ENCODE measurements around the gene TRIL.

Gene TRIL

DNA sequence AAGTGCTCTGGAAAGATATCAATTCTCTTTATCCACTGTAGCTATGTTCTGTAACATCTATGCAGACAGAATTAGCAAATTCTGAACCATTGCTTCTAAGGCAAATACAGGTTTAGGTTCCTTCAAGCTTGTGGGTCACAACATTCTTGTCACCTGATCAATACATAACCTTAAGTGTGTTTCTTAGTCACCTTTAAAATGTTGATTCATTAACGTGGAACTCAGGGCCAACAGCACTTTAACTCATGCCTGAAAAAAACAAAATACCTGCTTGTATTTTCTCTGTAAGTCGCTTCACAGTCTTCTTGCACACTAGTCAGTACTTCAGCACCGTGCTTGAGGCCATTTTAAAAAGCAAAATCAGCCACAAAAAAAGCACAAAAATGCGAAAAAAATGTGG lies 35.2 kb upstream of the TRIL start:
- Histone ChIP-seq H3K27ac (ENCODE audit: low read length) (no peak overlapping the region), H3K4me1 (ENCODE audit: insufficient read depth, low read length) (peaks cover 8% of the 10 kb centered on the region; the same call in 1 of the 2 replicates), H3K36me3 (ENCODE audit: insufficient read depth, low read depth, low read length) (no peaks in the 10 kb centered on the region), H3K9me3 (ENCODE audit: insufficient read depth, low read depth, low read length) (no peaks in the 10 kb centered on the region), H3K4me3 (ENCODE audit: low read length) (no peak overlapping the region), H3K9ac (ENCODE audit: low read depth, low read length) (no peak overlapping the region), H3K27me3 (ENCODE audit: insufficient read depth, low read length) (no peaks in the 10 kb centered on the region)

DNA sequence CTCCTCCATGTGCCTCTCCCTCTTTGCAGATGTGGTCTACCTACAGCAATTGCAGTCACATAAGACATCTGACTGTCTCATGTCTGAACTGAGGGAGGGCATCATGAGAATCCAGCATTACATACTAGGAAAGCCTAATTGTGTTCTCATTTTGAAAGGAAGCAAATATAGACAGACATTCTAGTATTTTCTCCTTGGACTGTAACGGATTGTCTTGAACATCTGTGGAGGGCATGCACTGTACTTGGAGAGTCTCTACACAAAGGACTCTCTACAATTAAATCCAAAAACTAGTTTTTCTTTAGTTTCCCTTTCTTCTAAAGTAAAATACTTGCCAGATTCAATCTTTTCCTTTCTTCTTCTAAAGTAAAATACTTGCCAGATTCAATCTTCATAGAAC lies 34.7 kb upstream of the TRIL start:
- H3K36me3 ChIP-seq (ENCODE audit: insufficient read depth, low read depth, low read length) = no peaks in the 10 kb centered on the region
- H3K9ac ChIP-seq (ENCODE audit: low read depth, low read length) = no peak overlapping the region
- peaks cover 4% of the 10 kb centered on the region; the same call in 1 of the 2 replicates for H3K4me1 ChIP-seq (ENCODE audit: insufficient read depth, low read length)
- H3K27me3 ChIP-seq (ENCODE audit: insufficient read depth, low read length) = no peaks in the 10 kb centered on the region
- H3K27ac ChIP-seq (ENCODE audit: low read length) = no peak overlapping the region
- no peak overlapping the region for H3K4me3 ChIP-seq (ENCODE audit: low read length)
- no peaks in the 10 kb centered on the region for H3K9me3 ChIP-seq (ENCODE audit: insufficient read depth, low read depth, low read length)

DNA sequence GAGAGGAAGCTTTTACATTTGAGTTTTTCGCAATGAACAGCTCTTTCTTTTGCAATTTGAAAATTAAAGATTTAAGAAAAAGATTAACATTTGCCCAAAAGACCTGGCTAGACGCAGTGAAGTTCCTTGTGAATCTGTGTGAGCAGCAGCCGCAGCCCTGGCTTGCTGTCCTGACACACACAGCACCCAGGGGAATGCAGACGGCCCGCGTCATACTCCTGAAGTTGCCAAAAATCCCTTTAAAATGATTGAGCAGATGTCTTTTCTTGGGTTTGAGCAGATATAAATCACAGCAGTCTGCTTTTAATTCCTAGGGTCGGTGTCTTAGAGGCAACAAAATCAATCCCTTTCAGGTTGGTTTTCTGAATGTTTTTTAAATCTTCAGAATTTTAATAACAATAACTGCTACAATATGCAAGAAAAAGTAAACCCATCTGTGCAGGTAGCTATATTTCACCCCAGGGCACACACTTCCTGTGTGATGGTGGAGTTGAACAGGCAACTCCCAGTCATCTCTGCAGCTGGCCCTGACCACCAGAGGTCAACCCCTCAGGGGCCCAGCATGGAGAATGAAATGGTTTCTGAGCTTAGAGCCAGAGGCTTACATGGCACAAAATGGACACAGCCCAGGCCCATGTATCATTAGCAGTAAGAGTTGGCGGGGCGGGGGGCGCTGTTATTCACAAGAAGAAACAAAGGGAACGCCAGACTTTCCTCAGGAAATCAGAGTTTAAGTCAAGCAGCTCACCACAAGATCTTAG lies 32.2 kb upstream of the TRIL start:
- Histone ChIP-seq H3K27me3 (ENCODE audit: insufficient read depth, low read length) (no peaks in the 10 kb centered on the region), H3K36me3 (ENCODE audit: insufficient read depth, low read depth, low read length) (no peaks in the 10 kb centered on the region), H3K27ac (ENCODE audit: low read length) (no peak overlapping the region), H3K9me3 (ENCODE audit: insufficient read depth, low read depth, low read length) (no peaks in the 10 kb centered on the region), H3K9ac (ENCODE audit: low read depth, low read length) (no peak overlapping the region), H3K4me3 (ENCODE audit: low read length) (no peak overlapping the region), H3K4me1 (ENCODE audit: insufficient read depth, low read length) (peaks cover 4% of the 10 kb centered on the region; the same call in 1 of the 2 replicates)

DNA sequence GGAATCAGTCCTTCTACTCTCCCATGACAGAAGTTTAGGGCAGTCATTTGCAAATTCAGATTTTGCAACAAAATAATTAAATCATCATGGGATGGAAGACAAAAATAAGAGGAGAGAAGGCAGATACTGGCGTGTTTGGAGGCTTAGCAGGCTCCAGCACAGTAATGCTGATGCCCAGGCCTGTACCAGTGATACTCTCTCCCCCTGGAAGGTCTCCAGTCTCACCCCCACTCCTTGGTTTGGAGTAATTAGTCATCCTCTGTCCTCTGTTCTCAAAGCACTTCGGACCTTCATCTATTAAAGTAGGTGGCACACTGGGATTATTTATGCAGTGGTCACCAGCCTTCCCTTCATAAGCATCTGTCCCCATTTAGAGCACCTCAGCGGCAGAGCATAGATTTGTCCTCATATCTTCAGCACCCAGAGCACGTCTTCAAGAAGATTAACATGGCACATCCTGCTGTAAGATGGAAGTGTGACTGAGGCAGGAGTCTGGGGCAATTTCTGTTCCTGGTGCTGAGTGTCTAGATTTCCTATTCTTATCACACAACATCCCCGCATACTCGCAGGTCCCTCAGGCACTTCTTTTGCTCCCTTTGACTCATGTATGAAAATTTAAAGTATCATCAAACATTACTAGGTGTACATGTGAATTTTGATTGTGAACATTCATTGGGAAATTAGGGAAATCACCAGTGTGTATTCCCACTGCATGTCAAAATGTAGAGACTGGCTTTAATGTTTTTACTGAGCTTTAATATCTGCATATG lies 31.3 kb upstream of the TRIL start:
- no peak overlapping the region for H3K4me3 ChIP-seq (ENCODE audit: low read length)
- no peaks in the 10 kb centered on the region for H3K9me3 ChIP-seq (ENCODE audit: insufficient read depth, low read depth, low read length)
- peaks cover 9% of the 10 kb centered on the region; the same call in 1 of the 2 replicates for H3K4me1 ChIP-seq (ENCODE audit: insufficient read depth, low read length)
- H3K27ac ChIP-seq (ENCODE audit: low read length) = no peak overlapping the region
- no peak overlapping the region for H3K9ac ChIP-seq (ENCODE audit: low read depth, low read length)
- no peaks in the 10 kb centered on the region for H3K27me3 ChIP-seq (ENCODE audit: insufficient read depth, low read length)
- no peaks in the 10 kb centered on the region for H3K36me3 ChIP-seq (ENCODE audit: insufficient read depth, low read depth, low read length)

DNA sequence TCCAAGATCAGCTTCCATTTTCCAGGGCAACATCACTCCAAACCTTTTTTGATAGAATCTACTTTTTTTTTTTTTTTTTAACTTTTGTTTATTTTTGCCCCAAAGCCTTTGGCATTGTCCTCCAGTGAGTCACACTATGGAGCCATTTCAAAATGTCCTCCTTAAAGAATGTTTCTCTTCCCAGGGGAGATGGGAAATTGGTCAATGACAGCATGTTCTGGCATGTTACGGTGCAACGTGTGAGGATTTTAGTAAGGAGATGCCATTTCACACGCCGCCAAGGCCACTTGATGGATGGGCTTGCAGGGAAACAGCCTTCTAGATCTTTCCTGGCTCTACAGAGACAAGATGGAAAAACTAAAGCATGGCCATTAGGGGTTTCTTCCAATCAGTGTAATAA lies 30.7 kb upstream of the TRIL start:
- Histone ChIP-seq H3K9ac (ENCODE audit: low read depth, low read length) (no peak overlapping the region), H3K27ac (ENCODE audit: low read length) (no peak overlapping the region), H3K4me1 (ENCODE audit: insufficient read depth, low read length) (peaks cover 13% of the 10 kb centered on the region), H3K27me3 (ENCODE audit: insufficient read depth, low read length) (no peaks in the 10 kb centered on the region), H3K36me3 (ENCODE audit: insufficient read depth, low read depth, low read length) (no peaks in the 10 kb centered on the region), H3K4me3 (ENCODE audit: low read length) (no peak overlapping the region), H3K9me3 (ENCODE audit: insufficient read depth, low read depth, low read length) (no peaks in the 10 kb centered on the region)

DNA sequence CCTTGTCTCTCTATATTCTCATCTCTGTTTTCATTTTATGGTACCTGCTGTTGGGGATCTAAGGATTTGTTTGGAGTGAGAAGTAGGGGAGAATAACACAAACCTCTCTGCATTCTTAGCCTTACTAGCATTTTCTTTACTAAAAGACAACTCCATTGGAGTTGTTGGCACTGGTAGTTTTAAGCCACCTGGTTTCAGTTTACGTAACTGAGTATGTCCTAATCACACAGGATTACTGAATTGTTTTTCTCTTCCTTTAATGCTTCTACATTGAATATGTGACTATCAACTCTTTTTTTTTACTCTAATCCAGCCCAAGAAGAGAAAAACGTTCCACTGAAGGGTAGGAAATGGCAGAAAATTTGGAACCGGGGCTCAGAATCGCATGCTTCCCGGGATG lies 30.0 kb upstream of the TRIL start:
- no peak overlapping the region for H3K27ac ChIP-seq (ENCODE audit: low read length)

DNA sequence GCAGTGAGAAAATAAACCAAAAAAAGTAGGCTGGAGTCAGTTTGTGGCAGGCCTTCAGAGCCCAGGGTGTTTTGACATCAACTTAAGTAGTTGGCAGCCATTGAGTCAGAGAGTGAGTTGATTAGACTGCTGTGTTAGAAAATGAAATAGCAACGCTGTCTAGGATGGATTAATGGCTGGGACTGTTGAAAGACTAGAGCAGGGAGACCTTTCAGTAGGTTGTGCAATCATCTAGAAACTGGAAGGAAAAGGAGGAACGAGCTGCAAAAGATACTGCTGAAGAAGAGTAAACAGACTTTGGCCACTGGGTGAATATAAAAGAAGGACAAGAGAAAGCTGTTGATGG lies 28.6 kb upstream of the TRIL start:
- peaks cover 13% of the 10 kb centered on the region for H3K4me1 ChIP-seq (ENCODE audit: insufficient read depth, low read length)
- H3K4me3 ChIP-seq (ENCODE audit: low read length) = no peak overlapping the region
- H3K9me3 ChIP-seq (ENCODE audit: insufficient read depth, low read depth, low read length) = no peaks in the 10 kb centered on the region
- H3K27ac ChIP-seq (ENCODE audit: low read length) = no peak overlapping the region
- no peak overlapping the region for H3K9ac ChIP-seq (ENCODE audit: low read depth, low read length)
- H3K36me3 ChIP-seq (ENCODE audit: insufficient read depth, low read depth, low read length) = no peaks in the 10 kb centered on the region
- no peaks in the 10 kb centered on the region for H3K27me3 ChIP-seq (ENCODE audit: insufficient read depth, low read length)

More for the DNA sequence above, 30.0 kb upstream of the TRIL start:
- Histone ChIP-seq H3K9ac (ENCODE audit: low read depth, low read length) (no peak overlapping the region), H3K4me3 (ENCODE audit: low read length) (no peak overlapping the region), H3K36me3 (ENCODE audit: insufficient read depth, low read depth, low read length) (no peaks in the 10 kb centered on the region), H3K4me1 (ENCODE audit: insufficient read depth, low read length) (peaks cover 13% of the 10 kb centered on the region), H3K27me3 (ENCODE audit: insufficient read depth, low read length) (no peaks in the 10 kb centered on the region), H3K9me3 (ENCODE audit: insufficient read depth, low read depth, low read length) (no peaks in the 10 kb centered on the region)

DNA sequence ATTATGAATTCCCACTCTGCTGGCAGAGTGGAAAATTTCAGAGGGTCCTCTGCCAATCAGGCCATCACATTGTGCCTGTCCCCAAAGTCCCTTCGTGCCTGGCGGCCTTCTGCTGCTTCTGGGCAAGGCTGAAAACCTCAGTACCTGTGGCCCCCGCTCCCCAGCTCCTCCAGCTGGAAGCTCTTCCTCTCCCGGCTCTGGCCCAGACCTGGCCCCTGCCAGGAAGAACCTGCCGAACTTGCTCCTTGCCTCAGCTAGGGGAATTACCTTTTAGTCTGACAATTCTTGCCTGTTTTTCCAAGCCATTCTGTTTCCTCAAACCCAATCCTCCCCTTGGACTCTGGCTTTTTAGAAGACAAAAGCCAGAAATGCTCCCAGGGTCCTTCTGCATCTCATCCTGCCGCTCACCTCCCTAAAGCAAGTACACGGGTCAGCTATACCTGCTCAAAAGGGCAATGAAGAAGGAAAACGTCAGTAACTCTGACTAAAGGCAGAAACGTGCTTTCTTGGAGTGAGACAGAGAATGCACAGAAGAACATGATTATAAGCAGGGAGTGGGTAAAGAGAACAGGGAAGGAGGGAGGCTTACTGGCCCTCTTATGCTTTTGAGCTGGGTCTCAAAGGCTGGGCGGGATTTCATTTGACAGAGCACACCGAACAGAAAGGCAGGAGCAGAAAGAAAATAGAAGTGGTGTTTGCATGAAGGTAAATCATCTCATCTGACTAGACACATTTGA lies 28.1 kb upstream of the TRIL start:
- H3K27ac ChIP-seq (ENCODE audit: low read length) = no peak overlapping the region
- H3K4me1 ChIP-seq (ENCODE audit: insufficient read depth, low read length) = peaks cover 15% of the 10 kb centered on the region
- no peak overlapping the region for H3K9ac ChIP-seq (ENCODE audit: low read depth, low read length)
- no peak overlapping the region for H3K4me3 ChIP-seq (ENCODE audit: low read length)
- no peaks in the 10 kb centered on the region for H3K27me3 ChIP-seq (ENCODE audit: insufficient read depth, low read length)
- no peaks in the 10 kb centered on the region for H3K36me3 ChIP-seq (ENCODE audit: insufficient read depth, low read depth, low read length)
- H3K9me3 ChIP-seq (ENCODE audit: insufficient read depth, low read depth, low read length) = no peaks in the 10 kb centered on the region

DNA sequence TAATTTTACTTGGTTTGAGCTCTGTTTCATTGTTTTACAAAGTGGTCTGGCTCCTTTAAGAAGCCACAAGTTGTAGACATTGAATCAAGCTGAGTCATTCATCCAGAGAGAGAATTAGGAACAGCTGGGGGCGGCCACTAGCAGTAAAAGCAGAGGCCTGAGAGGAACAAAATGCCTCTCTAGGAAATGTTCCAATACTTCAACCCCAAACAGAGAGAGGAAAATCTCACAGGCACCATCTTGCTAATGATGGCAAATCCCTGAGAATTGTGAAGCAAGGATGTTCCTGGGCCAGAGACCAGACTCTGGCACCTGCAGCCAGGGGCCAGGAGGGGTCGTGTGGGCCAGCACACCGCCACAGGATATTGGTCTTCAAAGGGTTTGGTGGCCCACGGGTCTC lies 26.5 kb upstream of the TRIL start:
- peak overlapping the region; percentile 29; the same call in 1 of the 2 replicates for H3K9ac ChIP-seq (ENCODE audit: low read depth, low read length)
- peak overlapping the region; percentile 29 for H3K27ac ChIP-seq (ENCODE audit: low read length)
- peaks cover 22% of the 10 kb centered on the region for H3K4me1 ChIP-seq (ENCODE audit: insufficient read depth, low read length)
- no peaks in the 10 kb centered on the region for H3K9me3 ChIP-seq (ENCODE audit: insufficient read depth, low read depth, low read length)
- H3K4me3 ChIP-seq (ENCODE audit: low read length) = no peak overlapping the region
- H3K36me3 ChIP-seq (ENCODE audit: insufficient read depth, low read depth, low read length) = no peaks in the 10 kb centered on the region
- H3K27me3 ChIP-seq (ENCODE audit: insufficient read depth, low read length) = no peaks in the 10 kb centered on the region

DNA sequence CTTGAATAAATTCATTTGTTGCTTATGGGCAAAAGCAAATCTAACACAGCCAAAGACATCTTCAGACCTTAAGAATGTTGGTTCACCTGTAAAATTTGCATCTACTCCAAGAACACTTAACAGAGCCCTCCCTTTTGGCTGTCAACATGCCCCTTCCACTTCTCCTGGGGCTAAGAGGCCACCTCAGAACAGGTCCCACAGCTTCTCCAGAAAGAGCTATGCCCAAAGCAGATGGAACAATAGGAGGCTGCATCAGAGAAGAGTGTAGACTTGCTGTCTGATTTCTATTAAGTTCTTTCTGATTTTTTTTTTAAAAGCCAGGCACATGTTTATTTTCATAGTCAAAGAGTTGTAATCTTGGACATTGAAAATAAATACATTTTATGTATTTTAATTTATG lies 26.1 kb upstream of the TRIL start:
- H3K4me1 ChIP-seq (ENCODE audit: insufficient read depth, low read length) = peaks cover 25% of the 10 kb centered on the region
- no peaks in the 10 kb centered on the region for H3K36me3 ChIP-seq (ENCODE audit: insufficient read depth, low read depth, low read length)
- H3K9ac ChIP-seq (ENCODE audit: low read depth, low read length) = no peak overlapping the region
- H3K4me3 ChIP-seq (ENCODE audit: low read length) = no peak overlapping the region
- H3K27ac ChIP-seq (ENCODE audit: low read length) = no peak overlapping the region
- no peaks in the 10 kb centered on the region for H3K27me3 ChIP-seq (ENCODE audit: insufficient read depth, low read length)
- H3K9me3 ChIP-seq (ENCODE audit: insufficient read depth, low read depth, low read length) = no peaks in the 10 kb centered on the region

DNA sequence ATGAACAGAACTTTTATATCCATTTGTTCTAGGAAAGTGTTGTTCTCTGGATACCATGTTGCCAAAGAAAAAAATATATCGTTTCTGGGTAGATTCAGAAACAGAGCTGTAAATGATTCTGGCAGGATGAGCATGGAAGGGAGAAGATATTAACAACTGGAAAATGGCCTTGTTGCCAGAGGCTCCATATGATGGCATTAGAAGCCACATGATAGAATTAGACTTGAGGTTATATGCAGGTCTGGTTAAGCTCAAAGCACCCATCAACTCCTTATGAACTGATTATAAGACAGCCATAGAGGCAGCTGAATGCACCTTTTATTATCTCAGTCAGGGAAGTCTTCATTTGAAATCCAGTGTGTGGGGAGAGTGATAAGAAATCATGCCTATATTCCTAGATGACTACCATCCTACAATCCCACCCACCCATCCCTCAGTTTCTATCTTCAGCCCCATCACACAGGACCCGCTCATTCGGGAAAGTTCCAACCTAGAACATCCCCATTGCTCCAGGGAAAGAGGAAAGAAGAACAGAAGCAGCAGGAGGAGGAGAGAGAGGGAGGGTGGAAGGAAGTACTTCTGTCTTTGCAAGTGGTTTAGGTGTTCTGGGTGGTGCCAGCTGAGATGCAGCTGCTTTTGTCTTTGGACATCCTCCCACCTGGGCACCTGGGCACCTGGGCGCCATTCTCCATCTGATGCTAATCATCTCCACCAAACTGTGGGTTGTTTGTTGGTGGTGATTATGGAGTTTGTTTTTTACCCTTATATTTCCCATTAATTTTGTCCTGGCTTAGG lies 25.5 kb upstream of the TRIL start:
- no peaks in the 10 kb centered on the region for H3K27me3 ChIP-seq (ENCODE audit: insufficient read depth, low read length)
- peaks cover 25% of the 10 kb centered on the region for H3K4me1 ChIP-seq (ENCODE audit: insufficient read depth, low read length)
- H3K9me3 ChIP-seq (ENCODE audit: insufficient read depth, low read depth, low read length) = no peaks in the 10 kb centered on the region
- no peak overlapping the region for H3K9ac ChIP-seq (ENCODE audit: low read depth, low read length)
- H3K27ac ChIP-seq (ENCODE audit: low read length) = no peak overlapping the region
- H3K36me3 ChIP-seq (ENCODE audit: insufficient read depth, low read depth, low read length) = no peaks in the 10 kb centered on the region
- H3K4me3 ChIP-seq (ENCODE audit: low read length) = no peak overlapping the region

Data from iPS-20b (cell line).